Measurements from ENCODE around the gene TTC28.

TTC28 gene

DNA sequence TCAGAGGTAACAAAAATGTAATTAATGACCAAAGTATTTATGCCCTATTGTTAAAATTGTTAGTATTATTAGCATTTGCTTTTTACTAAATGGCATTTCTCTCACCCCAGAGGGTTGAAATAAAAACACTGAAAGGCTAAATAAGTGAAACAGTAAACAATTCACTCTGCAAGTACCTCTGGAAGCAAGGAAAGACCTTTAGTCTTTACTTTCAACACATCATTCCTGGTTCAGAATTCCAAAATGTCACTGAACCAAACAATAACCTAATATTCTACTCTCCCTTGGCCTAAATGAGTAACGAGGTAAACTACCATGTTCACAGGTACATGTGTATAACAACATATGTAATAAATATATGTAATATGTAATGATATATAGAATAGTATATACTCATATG, 369.3 kb downstream of the TTC28 start (continued):
- TF ChIP-seq, protein P1, sequence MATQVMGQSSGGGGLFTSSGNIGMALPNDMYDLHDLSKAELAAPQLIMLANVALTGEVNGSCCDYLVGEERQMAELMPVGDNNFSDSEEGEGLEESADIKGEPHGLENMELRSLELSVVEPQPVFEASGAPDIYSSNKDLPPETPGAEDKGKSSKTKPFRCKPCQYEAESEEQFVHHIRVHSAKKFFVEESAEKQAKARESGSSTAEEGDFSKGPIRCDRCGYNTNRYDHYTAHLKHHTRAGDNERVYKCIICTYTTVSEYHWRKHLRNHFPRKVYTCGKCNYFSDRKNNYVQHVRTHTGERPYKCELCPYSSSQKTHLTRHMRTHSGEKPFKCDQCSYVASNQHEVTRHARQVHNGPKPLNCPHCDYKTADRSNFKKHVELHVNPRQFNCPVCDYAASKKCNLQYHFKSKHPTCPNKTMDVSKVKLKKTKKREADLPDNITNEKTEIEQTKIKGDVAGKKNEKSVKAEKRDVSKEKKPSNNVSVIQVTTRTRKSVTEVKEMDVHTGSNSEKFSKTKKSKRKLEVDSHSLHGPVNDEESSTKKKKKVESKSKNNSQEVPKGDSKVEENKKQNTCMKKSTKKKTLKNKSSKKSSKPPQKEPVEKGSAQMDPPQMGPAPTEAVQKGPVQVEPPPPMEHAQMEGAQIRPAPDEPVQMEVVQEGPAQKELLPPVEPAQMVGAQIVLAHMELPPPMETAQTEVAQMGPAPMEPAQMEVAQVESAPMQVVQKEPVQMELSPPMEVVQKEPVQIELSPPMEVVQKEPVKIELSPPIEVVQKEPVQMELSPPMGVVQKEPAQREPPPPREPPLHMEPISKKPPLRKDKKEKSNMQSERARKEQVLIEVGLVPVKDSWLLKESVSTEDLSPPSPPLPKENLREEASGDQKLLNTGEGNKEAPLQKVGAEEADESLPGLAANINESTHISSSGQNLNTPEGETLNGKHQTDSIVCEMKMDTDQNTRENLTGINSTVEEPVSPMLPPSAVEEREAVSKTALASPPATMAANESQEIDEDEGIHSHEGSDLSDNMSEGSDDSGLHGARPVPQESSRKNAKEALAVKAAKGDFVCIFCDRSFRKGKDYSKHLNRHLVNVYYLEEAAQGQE (tag by site-specific recombination; IDR thresholded peaks at IDR 0.05) = no peak
- TF ChIP-seq ZNF140 (tag by site-specific recombination; IDR thresholded peaks at IDR 0.05) (no peak), ZXDB (tag by site-specific recombination; IDR thresholded peaks at IDR 0.05) (no peak)

DNA sequence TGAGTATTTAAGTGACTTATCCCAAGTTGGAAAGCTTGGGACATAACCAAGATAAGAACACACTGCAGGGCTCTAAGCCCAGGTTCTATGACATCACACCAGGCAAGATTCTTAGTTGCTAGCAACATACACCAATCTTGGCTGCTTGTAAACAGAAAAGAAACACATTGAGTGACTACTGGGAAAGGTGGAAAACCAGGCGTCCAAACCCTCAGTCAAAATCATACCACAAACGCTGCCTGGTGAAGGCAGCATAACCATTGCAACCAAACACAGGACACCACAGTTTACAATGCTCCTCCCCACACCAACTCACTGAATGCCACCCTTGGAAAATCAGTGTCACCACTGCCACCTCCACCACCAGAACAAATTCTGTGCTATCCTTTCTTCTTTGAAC, 379.9 kb downstream of the TTC28 start:
- TF ChIP-seq ZNF837 (tag by site-specific recombination; IDR thresholded peaks at IDR 0.05) = no peak
- TF ChIP-seq ZNF530 (tag by site-specific recombination; IDR thresholded peaks at IDR 0.05; ENCODE audit: low read depth) = no peak
- TF ChIP-seq, protein P2, sequence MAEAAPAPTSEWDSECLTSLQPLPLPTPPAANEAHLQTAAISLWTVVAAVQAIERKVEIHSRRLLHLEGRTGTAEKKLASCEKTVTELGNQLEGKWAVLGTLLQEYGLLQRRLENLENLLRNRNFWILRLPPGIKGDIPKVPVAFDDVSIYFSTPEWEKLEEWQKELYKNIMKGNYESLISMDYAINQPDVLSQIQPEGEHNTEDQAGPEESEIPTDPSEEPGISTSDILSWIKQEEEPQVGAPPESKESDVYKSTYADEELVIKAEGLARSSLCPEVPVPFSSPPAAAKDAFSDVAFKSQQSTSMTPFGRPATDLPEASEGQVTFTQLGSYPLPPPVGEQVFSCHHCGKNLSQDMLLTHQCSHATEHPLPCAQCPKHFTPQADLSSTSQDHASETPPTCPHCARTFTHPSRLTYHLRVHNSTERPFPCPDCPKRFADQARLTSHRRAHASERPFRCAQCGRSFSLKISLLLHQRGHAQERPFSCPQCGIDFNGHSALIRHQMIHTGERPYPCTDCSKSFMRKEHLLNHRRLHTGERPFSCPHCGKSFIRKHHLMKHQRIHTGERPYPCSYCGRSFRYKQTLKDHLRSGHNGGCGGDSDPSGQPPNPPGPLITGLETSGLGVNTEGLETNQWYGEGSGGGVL (tag by site-specific recombination; IDR thresholded peaks at IDR 0.05) = no peak
- TF ChIP-seq ZNF654 (tag by site-specific recombination; IDR thresholded peaks at IDR 0.05; ENCODE audit: low read depth) = no peak
- TF ChIP-seq ZSCAN16 (tag by site-specific recombination; IDR thresholded peaks at IDR 0.05) = no peak
- TF ChIP-seq, protein P3, sequence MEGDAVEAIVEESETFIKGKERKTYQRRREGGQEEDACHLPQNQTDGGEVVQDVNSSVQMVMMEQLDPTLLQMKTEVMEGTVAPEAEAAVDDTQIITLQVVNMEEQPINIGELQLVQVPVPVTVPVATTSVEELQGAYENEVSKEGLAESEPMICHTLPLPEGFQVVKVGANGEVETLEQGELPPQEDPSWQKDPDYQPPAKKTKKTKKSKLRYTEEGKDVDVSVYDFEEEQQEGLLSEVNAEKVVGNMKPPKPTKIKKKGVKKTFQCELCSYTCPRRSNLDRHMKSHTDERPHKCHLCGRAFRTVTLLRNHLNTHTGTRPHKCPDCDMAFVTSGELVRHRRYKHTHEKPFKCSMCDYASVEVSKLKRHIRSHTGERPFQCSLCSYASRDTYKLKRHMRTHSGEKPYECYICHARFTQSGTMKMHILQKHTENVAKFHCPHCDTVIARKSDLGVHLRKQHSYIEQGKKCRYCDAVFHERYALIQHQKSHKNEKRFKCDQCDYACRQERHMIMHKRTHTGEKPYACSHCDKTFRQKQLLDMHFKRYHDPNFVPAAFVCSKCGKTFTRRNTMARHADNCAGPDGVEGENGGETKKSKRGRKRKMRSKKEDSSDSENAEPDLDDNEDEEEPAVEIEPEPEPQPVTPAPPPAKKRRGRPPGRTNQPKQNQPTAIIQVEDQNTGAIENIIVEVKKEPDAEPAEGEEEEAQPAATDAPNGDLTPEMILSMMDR (tag by site-specific recombination; IDR thresholded peaks at IDR 0.05) = no peak
- TF ChIP-seq ZNF112 (tag by site-specific recombination; IDR thresholded peaks at IDR 0.05) = no peak
- TF ChIP-seq, protein P4, sequence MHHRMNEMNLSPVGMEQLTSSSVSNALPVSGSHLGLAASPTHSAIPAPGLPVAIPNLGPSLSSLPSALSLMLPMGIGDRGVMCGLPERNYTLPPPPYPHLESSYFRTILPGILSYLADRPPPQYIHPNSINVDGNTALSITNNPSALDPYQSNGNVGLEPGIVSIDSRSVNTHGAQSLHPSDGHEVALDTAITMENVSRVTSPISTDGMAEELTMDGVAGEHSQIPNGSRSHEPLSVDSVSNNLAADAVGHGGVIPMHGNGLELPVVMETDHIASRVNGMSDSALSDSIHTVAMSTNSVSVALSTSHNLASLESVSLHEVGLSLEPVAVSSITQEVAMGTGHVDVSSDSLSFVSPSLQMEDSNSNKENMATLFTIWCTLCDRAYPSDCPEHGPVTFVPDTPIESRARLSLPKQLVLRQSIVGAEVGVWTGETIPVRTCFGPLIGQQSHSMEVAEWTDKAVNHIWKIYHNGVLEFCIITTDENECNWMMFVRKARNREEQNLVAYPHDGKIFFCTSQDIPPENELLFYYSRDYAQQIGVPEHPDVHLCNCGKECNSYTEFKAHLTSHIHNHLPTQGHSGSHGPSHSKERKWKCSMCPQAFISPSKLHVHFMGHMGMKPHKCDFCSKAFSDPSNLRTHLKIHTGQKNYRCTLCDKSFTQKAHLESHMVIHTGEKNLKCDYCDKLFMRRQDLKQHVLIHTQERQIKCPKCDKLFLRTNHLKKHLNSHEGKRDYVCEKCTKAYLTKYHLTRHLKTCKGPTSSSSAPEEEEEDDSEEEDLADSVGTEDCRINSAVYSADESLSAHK (tag by site-specific recombination; IDR thresholded peaks at IDR 0.05) = no peak
- Histone ChIP-seq H3K27ac (ENCODE audit: extremely low read depth, low read depth, low read length) (no peak overlapping the region), H3K9me3 (ENCODE audit: control insufficient read depth, insufficient read depth, low read depth, low read length) (no peaks in the 10 kb centered on the region), H3K36me3 (ENCODE audit: control insufficient read depth in 2 of 2, insufficient read depth in 1 of 2, low read length in 2 of 2) (no peaks in the 10 kb centered on the region; a peak in 1 of 3 replicates), H3K4me3 (ENCODE audit: low read depth, low read length) (no peak overlapping the region), H3K4me1 (ENCODE audit: control insufficient read depth, insufficient read depth, low read length) (no peaks in the 10 kb centered on the region)
- ChIA-PET POLR2A (no interaction called here), CTCF (no interaction called here)

DNA sequence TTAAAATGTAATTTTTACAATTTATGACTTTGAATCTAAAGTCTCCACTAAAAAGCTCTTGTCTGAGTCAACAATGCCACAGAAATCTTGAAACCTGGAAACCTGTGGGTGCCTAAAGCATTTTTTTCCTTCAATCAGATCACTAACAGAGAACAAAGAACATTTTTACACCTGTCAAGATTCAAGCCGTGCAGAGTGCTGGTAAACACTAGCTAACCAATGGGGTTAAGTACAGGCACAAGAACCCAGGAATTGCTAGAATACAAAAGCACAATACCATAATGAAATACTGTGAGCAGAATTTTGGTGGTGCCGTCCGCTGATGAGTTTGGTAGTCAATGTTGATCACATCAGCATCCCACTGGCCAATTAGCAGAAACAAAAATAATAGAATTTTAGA, 380.3 kb downstream of the TTC28 start:
- ChIA-PET POLR2A (no interaction called here), CTCF (no interaction called here)
- no peak overlapping the region for H3K27ac ChIP-seq (ENCODE audit: extremely low read depth, low read depth, low read length)
- TF ChIP-seq ZNF785 (tag by site-specific recombination; IDR thresholded peaks at IDR 0.05) = no peak
- TF ChIP-seq, protein P5, sequence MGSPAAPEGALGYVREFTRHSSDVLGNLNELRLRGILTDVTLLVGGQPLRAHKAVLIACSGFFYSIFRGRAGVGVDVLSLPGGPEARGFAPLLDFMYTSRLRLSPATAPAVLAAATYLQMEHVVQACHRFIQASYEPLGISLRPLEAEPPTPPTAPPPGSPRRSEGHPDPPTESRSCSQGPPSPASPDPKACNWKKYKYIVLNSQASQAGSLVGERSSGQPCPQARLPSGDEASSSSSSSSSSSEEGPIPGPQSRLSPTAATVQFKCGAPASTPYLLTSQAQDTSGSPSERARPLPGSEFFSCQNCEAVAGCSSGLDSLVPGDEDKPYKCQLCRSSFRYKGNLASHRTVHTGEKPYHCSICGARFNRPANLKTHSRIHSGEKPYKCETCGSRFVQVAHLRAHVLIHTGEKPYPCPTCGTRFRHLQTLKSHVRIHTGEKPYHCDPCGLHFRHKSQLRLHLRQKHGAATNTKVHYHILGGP (tag by site-specific recombination; IDR thresholded peaks at IDR 0.05) = peak; percentile 87
- no peak for TF ChIP-seq ZNF292 (tag by site-specific recombination; IDR thresholded peaks at IDR 0.05; ENCODE audit: borderline replicate concordance, low read depth)
- no peaks in the 10 kb centered on the region; a peak in 1 of 3 replicates for H3K36me3 ChIP-seq (ENCODE audit: control insufficient read depth in 2 of 2, insufficient read depth in 1 of 2, low read length in 2 of 2)
- no peaks in the 10 kb centered on the region for H3K9me3 ChIP-seq (ENCODE audit: control insufficient read depth, insufficient read depth, low read depth, low read length)
- no peak overlapping the region for H3K4me3 ChIP-seq (ENCODE audit: low read depth, low read length)
- H3K4me1 ChIP-seq (ENCODE audit: control insufficient read depth, insufficient read depth, low read length) = no peaks in the 10 kb centered on the region

All from HEK293 (cell line).